Ishikawa (cell line): ENCODE data around the gene ARHGAP33.

Experiments
- CEBPB ChIP-seq: IDR thresholded peaks from 2 replicates; pipeline ENCODE4 v1.6.1; 2012
- CREB1 ChIP-seq: IDR thresholded peaks from 2 replicates; pipeline ENCODE4 v1.6.1; 2012; ENCODE audit warnings: low read depth
- EGR1 ChIP-seq: IDR thresholded peaks from 2 replicates; pipeline ENCODE4 v1.6.1; 2012
- EP300 ChIP-seq: IDR thresholded peaks from 2 replicates; pipeline ENCODE4 v1.6.1; 2012; ENCODE audit warnings: borderline replicate concordance
- FOXM1 ChIP-seq: IDR thresholded peaks from 2 replicates; pipeline ENCODE4 v1.6.1; 2012; ENCODE audit warnings: low read depth, borderline replicate concordance
- MAX ChIP-seq: IDR thresholded peaks from 2 replicates; pipeline ENCODE4 v1.6.1; 2012
- NFIC ChIP-seq: IDR thresholded peaks from 2 replicates; pipeline ENCODE4 v1.6.1; 2012
- RAD21 ChIP-seq: IDR thresholded peaks from 2 replicates; pipeline ENCODE4 v1.6.1; 2012; ENCODE audit warnings: low read depth
- REST ChIP-seq: IDR thresholded peaks from 2 replicates; pipeline ENCODE4 v1.6.1; 2012; ENCODE audit warnings: low read depth, mild to moderate bottlenecking
- TAF1 ChIP-seq: IDR thresholded peaks from 2 replicates; pipeline ENCODE4 v1.6.1; 2012; ENCODE audit warnings: low read depth, mild to moderate bottlenecking
- TEAD4 ChIP-seq: IDR thresholded peaks from 2 replicates; pipeline ENCODE4 v1.6.1; 2012
- YY1 ChIP-seq: IDR thresholded peaks from 2 replicates; pipeline ENCODE4 v1.6.1; 2012; ENCODE audit warnings: low read depth
- ZBTB7A ChIP-seq: IDR thresholded peaks from 2 replicates; pipeline ENCODE4 v1.6.1; 2012; ENCODE audit warnings: low read depth
- TF ChIP-seq, protein P1 (sequence below): IDR thresholded peaks from 2 replicates; pipeline ENCODE4 v1.6.1; 2012

GRCh38 chr19:35746531-35746930 is 28.8 kb upstream of the ARHGAP33 start:
- TF ChIP-seq EP300 (no peak), CEBPB (no peak), TAF1 (no peak), REST (no peak), RAD21 (no peak), NFIC (no peak), YY1 (no peak), MAX (no peak), CREB1 (no peak), TEAD4 (no peak), EGR1 (no peak), FOXM1 (no peak), ZBTB7A (no peak)
- TF ChIP-seq, protein P1, sequence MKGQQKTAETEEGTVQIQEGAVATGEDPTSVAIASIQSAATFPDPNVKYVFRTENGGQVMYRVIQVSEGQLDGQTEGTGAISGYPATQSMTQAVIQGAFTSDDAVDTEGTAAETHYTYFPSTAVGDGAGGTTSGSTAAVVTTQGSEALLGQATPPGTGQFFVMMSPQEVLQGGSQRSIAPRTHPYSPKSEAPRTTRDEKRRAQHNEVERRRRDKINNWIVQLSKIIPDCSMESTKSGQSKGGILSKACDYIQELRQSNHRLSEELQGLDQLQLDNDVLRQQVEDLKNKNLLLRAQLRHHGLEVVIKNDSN, result no peak
